Ovary (tissue), 9 donors: ENCODE data around the gene CPE. TPM values are rescaled to one million over a fixed set of nuclear protein-coding genes. Genes with fewer than 3 reads are reported as not detected.
"Not testable (repeated sequence)": the region's sequence is repeated elsewhere in the genome, so short reads cannot be mapped to it uniquely, and the experiment has no call there.

Source experiments
- DNase-seq, 5 donors: peaks; one replicate each; pipeline ENCODE4 v3.0.0-alpha.2; 2019 to 2020
- H3K27ac ChIP-seq, 2 donors: fragments of 200-600 bp; one replicate each; pipeline versions ENCODE4 v1.5.1 to v1.8.0; 2019 to 2022
- H3K27me3 ChIP-seq: fragments of 200-600 bp; one replicate; pipeline ENCODE4 v1.8.0; 2022
- H3K36me3 ChIP-seq: fragments of 200-600 bp; sonication (generic); one replicate; pipeline ENCODE4 v1.5.1; 2019
- H3K4me1 ChIP-seq: one replicate; pipeline ENCODE4 v1.8.1; 2013; ENCODE audit warnings: mild to moderate bottlenecking, moderate library complexity; ENCODE audit not compliant: insufficient read depth
- H3K4me3 ChIP-seq: fragments of 200-600 bp; sonication (generic); one replicate; pipeline ENCODE4 v1.5.1; 2017
- H3K9me3 ChIP-seq, 2 donors: fragments of 200-600 bp in 1 of 2; sonication (generic) in 1 of 2; one replicate each; pipeline versions ENCODE4 v1.5.1 to v1.8.1; 2013 to 2019; ENCODE audit warnings: mild to moderate bottlenecking in 1 of 2, moderate library complexity in 1 of 2
- CTCF ChIP-seq, 3 donors: fragments of 450-650 bp in 2 of 3; fragments of 200-600 bp in 1 of 3; IDR thresholded peaks; one replicate each; pipeline versions ENCODE4 v1.5.1 to v1.8.0; 2016 to 2022; ENCODE audit warnings: antibody characterized with exemption in 3 of 3, mild to moderate bottlenecking in 1 of 3
- EP300 ChIP-seq: sonication (generic); formaldehyde crosslinking; IDR thresholded peaks from one replicate; pipeline ENCODE4 v1.6.1; 2017; ENCODE audit warnings: antibody characterized with exemption
- POLR2A ChIP-seq: fragments of 450-650 bp; IDR thresholded peaks from one replicate; pipeline ENCODE4 v1.6.1; 2017; ENCODE audit warnings: antibody characterized with exemption, mild to moderate bottlenecking, moderate library complexity
- WGBS, 3 donors: extraction: QIAGEN DNeasy Blood & Tissue Kit in 1 of 3; methylation state at CpG; one replicate each; pipeline versions ENCODE4 v1.1.5 to v1.1.7; 2013 to 2017; 5-methylcytosine and 5-hydroxymethylcytosine counted together
- intact Hi-C, 4 donors: fragments of 100-400 bp; cut with DNase I; formaldehyde crosslinking; loops; one replicate each; pipeline versions ENCODE4 v1.11.0 to v1.15.1; 2022 to 2023
- polyA plus RNA-seq, 2 donors: library from polyadenylated mRNA; stranded (reverse); fragments of 200-250 nt in 1 of 2; fragments of 350-450 nt in 1 of 2; fragmentation: Illumina TruSeq in 1 of 2; extraction: RNeasy Lipid Tissue Mini Kit (QIAGEN cat#74804) in 1 of 2; gene quantifications; one replicate each; pipeline ENCODE4 v1.2.3, GENCODE V29; 2013 to 2014
- total RNA-seq, 7 donors: library from RNA; depleted of rRNA in 2 of 7; stranded (reverse); fragments of >200 nt in 2 of 7; fragmentation: NEBNext Ultra II Directional in 3 of 7; extraction: Animal tissue kit (Norgen Biotek cat#: 25700) in 3 of 7; gene quantifications; one replicate each; pipeline versions ENCODE4 v1.1.0 to v1.2.4, GENCODE V29; 2016 to 2023
- donor health status: DM: no; HTN: no; CAD: no; lungs with moderate emphysema.
- donor health status: DM: no; HTN: no; CAD: no.
- donor health status: Bipolar disorder and iron deficiency.
- donor health status: DM: yes; HTN: yes; CAD: no.
- donor health status: DM: no; HTN: no; CAD: no.
- donor health status: DM: yes; HTN: yes; CAD: no.

The CPE gene
- total and polyA plus RNA-seq, 9 donors: 19.9 to 207 (median 69.2) TPM

DNA sequence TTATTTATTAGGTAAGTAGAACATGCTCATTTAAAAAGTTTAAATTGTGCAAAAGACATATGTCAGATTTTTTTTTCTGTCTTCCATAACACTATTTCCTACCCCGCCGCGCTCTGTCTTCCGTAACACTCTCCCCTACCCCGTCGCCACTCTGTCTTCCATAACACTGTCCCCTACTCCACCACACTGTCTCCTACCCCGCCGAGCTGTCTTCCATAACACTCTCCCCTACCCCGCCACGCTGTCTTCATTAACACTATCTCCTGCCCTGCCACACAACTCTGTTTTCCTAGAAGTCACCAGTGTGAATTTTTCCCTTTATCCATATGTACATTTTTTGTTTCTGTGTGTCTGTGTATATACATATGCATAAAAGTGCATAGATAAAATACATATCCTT, 47.0 kb upstream of the CPE start:
- H3K9me3 ChIP-seq: no peaks in the 10 kb centered on the region
- H3K27me3 ChIP-seq: no peaks in the 10 kb centered on the region
- no peak overlapping the region for H3K27ac ChIP-seq
- no peak for TF ChIP-seq CTCF (IDR thresholded peaks at IDR 0.05)
- no peak for TF ChIP-seq POLR2A
- TF ChIP-seq EP300: no peak
- intact Hi-C loops: no loop called here
- 80 to 88% (median 88%) methylated on average over 10 of the region's 10 CpGs for WGBS, 3 donors
- no peaks in the 10 kb centered on the region for H3K36me3 ChIP-seq
- peaks cover 9% of the 10 kb centered on the region for H3K4me1 ChIP-seq
- no peak for DNase-seq
- H3K4me3 ChIP-seq: no peak overlapping the region

DNA sequence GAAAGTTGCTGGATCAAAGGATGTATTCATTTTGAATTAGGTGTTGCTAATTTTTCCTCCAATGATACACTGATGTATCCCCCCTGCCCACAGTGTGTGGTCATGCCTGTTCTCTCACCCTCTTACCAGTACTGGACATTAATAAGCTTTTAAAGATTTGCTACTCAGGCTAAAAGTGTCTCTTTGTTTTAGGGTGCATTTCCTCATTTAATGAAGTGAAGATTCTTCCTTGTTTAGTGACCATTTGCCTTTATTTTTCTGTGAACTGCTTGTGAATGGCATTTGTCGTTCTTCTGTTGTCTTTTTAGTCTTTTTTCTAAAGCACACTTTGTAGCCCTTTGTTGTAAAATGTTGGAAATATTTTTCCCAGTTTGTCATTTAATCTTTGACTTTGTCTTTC, 46.3 kb upstream of the CPE start:
- H3K27ac ChIP-seq: no peak overlapping the region
- no peaks in the 10 kb centered on the region for H3K9me3 ChIP-seq
- WGBS, 3 donors: 32 to 42% (median 39%) methylated on average over 1 of the region's 1 CpG
- H3K4me3 ChIP-seq: no peak overlapping the region
- intact Hi-C loops: no loop called here
- DNase-seq: no peak
- H3K27me3 ChIP-seq: no peaks in the 10 kb centered on the region
- TF ChIP-seq CTCF (IDR thresholded peaks at IDR 0.05): no peak
- no peak for TF ChIP-seq EP300
- TF ChIP-seq POLR2A: no peak
- no peaks in the 10 kb centered on the region for H3K36me3 ChIP-seq
- H3K4me1 ChIP-seq: peaks cover 9% of the 10 kb centered on the region

- no peaks in the 10 kb centered on the region for H3K9me3 ChIP-seq
- peaks cover 9% of the 10 kb centered on the region for H3K4me1 ChIP-seq
- intact Hi-C loops: no loop called here
- H3K36me3 ChIP-seq: no peaks in the 10 kb centered on the region
- 69 to 78% (median 73%) methylated on average over 3 of the region's 3 CpGs for WGBS, 3 donors
- H3K4me3 ChIP-seq: no peak overlapping the region
- no peak overlapping the region for H3K27ac ChIP-seq
- no peak for DNase-seq
- TF ChIP-seq EP300: no peak
- no peak for TF ChIP-seq CTCF (IDR thresholded peaks at IDR 0.05)
- no peak for TF ChIP-seq POLR2A
- H3K27me3 ChIP-seq: no peaks in the 10 kb centered on the region
These were observed 43.6 kb upstream of the CPE start for GRCh38 chr4:165335163-165335703.

- Histone ChIP-seq H3K4me1 (peaks cover 1% of the 10 kb centered on the region), H3K9me3 (no peaks in the 10 kb centered on the region), H3K27me3 (no peaks in the 10 kb centered on the region), H3K36me3 (no peaks in the 10 kb centered on the region), H3K27ac (no peak overlapping the region), H3K4me3 (no peak overlapping the region)
- TF ChIP-seq CTCF (IDR thresholded peaks at IDR 0.05): no peak
- no peak for TF ChIP-seq EP300
- TF ChIP-seq POLR2A: no peak
- intact Hi-C loops: no loop called here
- no peak for DNase-seq
- WGBS, 3 donors: 92 to 95% (median 93%) methylated on average over 6 of the region's 6 CpGs
These were observed 42.1 kb upstream of the CPE start for GRCh38 chr4:165336743-165337142.

GRCh38 chr4:165342340-165342739, 36.5 kb upstream of the CPE start:
- H3K27ac ChIP-seq, H3K9me3 ChIP-seq, H3K4me3 ChIP-seq, H3K4me1 ChIP-seq, DNase-seq, intact Hi-C loops, H3K36me3 ChIP-seq, H3K27me3 ChIP-seq: not testable (repeated sequence)
- WGBS, 3 donors: 93 to 97% (median 94%) methylated on average over 5 of the region's 5 CpGs
